ENCODE results near the gene R3HCC1L.

- TF ChIP-seq, protein P1, sequence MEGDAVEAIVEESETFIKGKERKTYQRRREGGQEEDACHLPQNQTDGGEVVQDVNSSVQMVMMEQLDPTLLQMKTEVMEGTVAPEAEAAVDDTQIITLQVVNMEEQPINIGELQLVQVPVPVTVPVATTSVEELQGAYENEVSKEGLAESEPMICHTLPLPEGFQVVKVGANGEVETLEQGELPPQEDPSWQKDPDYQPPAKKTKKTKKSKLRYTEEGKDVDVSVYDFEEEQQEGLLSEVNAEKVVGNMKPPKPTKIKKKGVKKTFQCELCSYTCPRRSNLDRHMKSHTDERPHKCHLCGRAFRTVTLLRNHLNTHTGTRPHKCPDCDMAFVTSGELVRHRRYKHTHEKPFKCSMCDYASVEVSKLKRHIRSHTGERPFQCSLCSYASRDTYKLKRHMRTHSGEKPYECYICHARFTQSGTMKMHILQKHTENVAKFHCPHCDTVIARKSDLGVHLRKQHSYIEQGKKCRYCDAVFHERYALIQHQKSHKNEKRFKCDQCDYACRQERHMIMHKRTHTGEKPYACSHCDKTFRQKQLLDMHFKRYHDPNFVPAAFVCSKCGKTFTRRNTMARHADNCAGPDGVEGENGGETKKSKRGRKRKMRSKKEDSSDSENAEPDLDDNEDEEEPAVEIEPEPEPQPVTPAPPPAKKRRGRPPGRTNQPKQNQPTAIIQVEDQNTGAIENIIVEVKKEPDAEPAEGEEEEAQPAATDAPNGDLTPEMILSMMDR (IDR thresholded peaks at IDR 0.05): no peak
- TF ChIP-seq EZH2 (IDR thresholded peaks at IDR 0.05; ENCODE audit: borderline replicate concordance, insufficient read depth, low read depth, low read length, poor library complexity, severe bottlenecking): no peak
Measured at GRCh38 chr10:98158576-98158975, 24.1 kb downstream of the R3HCC1L start.
